COLO668 (cell line): ENCODE data around the gene EEIG1.
A peak's percentile ranks its signal among the peaks of the same experiment; 100 is the strongest.

Source experiments
- DNase-seq: peaks from one replicate; lab custom pipeline; 2025; ENCODE audit not compliant: unreplicated experiment; lab: John Stamatoyannopoulos, UW

Gene EEIG1

GRCh38 chr9:128001779-128002298 is 21.1 kb upstream of the EEIG1 start:
- no peak for DNase-seq

GRCh38 chr9:128001151-128001778 is 20.5 kb upstream of the EEIG1 start:
- DNase-seq, result no peak

- no peak for DNase-seq
These were observed 18.7 kb upstream of the EEIG1 start for GRCh38 chr9:127999461-127999860.

GRCh38 chr9:127993721-127994120 is 12.9 kb upstream of the EEIG1 start:
- no peak for DNase-seq

- DNase-seq, result no peak
These were observed 11.0 kb upstream of the EEIG1 start for GRCh38 chr9:127991757-127992274.

- DNase-seq, result peak; percentile 83
These were observed 10.4 kb upstream of the EEIG1 start for GRCh38 chr9:127991017-127991756.

GRCh38 chr9:127990554-127990953 is 9.8 kb upstream of the EEIG1 start:
- DNase-seq, result no peak

- no peak for DNase-seq
These were observed 8.3 kb upstream of the EEIG1 start for GRCh38 chr9:127989094-127989493.

- peak; percentile 46 for DNase-seq
These were observed 6.4 kb upstream of the EEIG1 start for GRCh38 chr9:127987103-127987614.

- DNase-seq, result no peak
These were observed 4.2 kb upstream of the EEIG1 start for GRCh38 chr9:127985011-127985410.

GRCh38 chr9:127983847-127984289 is 3.1 kb upstream of the EEIG1 start:
- DNase-seq, result peak; percentile 39

GRCh38 chr9:127982912-127983311 is 2.1 kb upstream of the EEIG1 start:
- DNase-seq, result no peak

- no peak for DNase-seq
These were observed 851 bp upstream of the EEIG1 start for GRCh38 chr9:127981559-127982121.

- DNase-seq, result peak; percentile 80
These were observed 606 bp downstream of the EEIG1 start for GRCh38 chr9:127980060-127980705.

- peak; percentile 84 for DNase-seq
These were observed 1.3 kb downstream of the EEIG1 start for GRCh38 chr9:127979333-127980059.

GRCh38 chr9:127979015-127979332 is 1.8 kb downstream of the EEIG1 start:
- no peak for DNase-seq

GRCh38 chr9:127977884-127978647 is 2.7 kb downstream of the EEIG1 start:
- peak; percentile 40 for DNase-seq

- peak; percentile 59 for DNase-seq
These were observed 3.5 kb downstream of the EEIG1 start for GRCh38 chr9:127977009-127977883.

- peak; percentile 95 for DNase-seq
These were observed 4.3 kb downstream of the EEIG1 start for GRCh38 chr9:127976498-127976897.
